PC-9 (cell line): ENCODE measurements around the gene DET1.

ENCODE experiments used
- CTCF ChIP-seq: fragments of 200-600 bp; sonication (generic); conservative IDR thresholded peaks from 2 replicates; pipeline ENCODE4 v1.6.1; 2017; ENCODE audit warnings: mixed run types, antibody characterized with exemption, mild to moderate bottlenecking, moderate library complexity
- EZH2 ChIP-seq: fragments of 200-600 bp; sonication (generic); IDR thresholded peaks from 2 replicates; pipeline ENCODE4 v1.8.0; 2017; ENCODE audit warnings: antibody characterized with exemption, low read depth

GRCh38 chr15:88467935-88468528 lies 78.4 kb downstream of the DET1 start:
- TF ChIP-seq EZH2 (no peak), CTCF (no peak; the same call in 1 of the 2 replicates)
